HL-60 (cell line): ENCODE measurements around the gene THUMPD3.

Source experiments
- DNase-seq, 2 experiments: peaks; one replicate each; pipeline ENCODE4 v3.0.0-alpha.2; 2010 to 2020; ENCODE audit warnings: low read depth in 1 of 2, low spot score in 1 of 2
- H3K27ac ChIP-seq: fragments of 250-450 bp; sonication (Bioruptor Pico); replicated peaks from 2 replicates; pipeline ENCODE4 v1.5.1; 2020; ENCODE audit warnings: mild to moderate bottlenecking, moderate library complexity
- H3K27me3 ChIP-seq: fragments of 250-450 bp; sonication (Bioruptor Pico); 2 replicates; pipeline ENCODE4 v1.5.1; 2021; ENCODE audit warnings: mild to moderate bottlenecking, moderate library complexity; ENCODE audit not compliant: insufficient read depth, poor library complexity, severe bottlenecking
- H3K4me3 ChIP-seq: replicated peaks from 2 replicates; pipeline ENCODE4 v1.5.1; 2011; ENCODE audit warnings: mild to moderate bottlenecking, control low read depth, low read length; ENCODE audit not compliant: insufficient read depth
- CTCF ChIP-seq: IDR thresholded peaks from one replicate; pipeline ENCODE4 v1.5.1; 2011; ENCODE audit warnings: low read length, control low read depth, inconsistent platforms; ENCODE audit not compliant: insufficient read depth
- GABPA ChIP-seq: IDR thresholded peaks from 2 replicates; pipeline ENCODE4 v1.6.1; 2012; ENCODE audit warnings: low read depth
- POLR2AphosphoS5 ChIP-seq: IDR thresholded peaks from 2 replicates; pipeline ENCODE4 v1.6.1; 2012; ENCODE audit warnings: low read depth
- SPI1 ChIP-seq: IDR thresholded peaks from 2 replicates; pipeline ENCODE4 v1.6.1; 2012; ENCODE audit warnings: low read depth, mild to moderate bottlenecking, borderline replicate concordance
- TF ChIP-seq, protein P1 (sequence below): IDR thresholded peaks from 2 replicates; pipeline ENCODE4 v1.6.1; 2012; ENCODE audit warnings: low read depth; ENCODE audit not compliant: insufficient replicate concordance

The THUMPD3 gene

DNA sequence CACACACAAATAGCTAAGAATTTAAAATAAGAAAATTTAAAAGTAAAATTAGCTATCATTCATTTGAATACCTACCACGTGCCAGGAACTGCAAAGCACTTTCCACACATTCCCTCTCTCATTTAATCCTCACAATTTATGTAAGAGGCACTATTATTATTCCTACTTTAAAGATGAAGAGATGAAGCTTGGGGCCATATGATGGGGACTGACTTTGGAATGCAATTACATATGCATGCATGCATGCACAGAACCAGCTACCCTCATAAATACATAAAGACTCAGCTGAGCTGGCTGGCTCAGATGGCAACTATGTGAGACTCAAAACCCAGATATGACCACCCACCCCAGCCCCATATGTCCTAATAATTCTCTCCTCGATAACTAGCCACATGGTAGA is 31.7 kb upstream of the THUMPD3 start:
- Histone ChIP-seq H3K27me3 (no peaks in the 10 kb centered on the region), H3K27ac (no peak overlapping the region), H3K4me3 (no peak overlapping the region)
- no peak for TF ChIP-seq SPI1
- TF ChIP-seq CTCF = no peak
- DNase-seq = no peak

DNA sequence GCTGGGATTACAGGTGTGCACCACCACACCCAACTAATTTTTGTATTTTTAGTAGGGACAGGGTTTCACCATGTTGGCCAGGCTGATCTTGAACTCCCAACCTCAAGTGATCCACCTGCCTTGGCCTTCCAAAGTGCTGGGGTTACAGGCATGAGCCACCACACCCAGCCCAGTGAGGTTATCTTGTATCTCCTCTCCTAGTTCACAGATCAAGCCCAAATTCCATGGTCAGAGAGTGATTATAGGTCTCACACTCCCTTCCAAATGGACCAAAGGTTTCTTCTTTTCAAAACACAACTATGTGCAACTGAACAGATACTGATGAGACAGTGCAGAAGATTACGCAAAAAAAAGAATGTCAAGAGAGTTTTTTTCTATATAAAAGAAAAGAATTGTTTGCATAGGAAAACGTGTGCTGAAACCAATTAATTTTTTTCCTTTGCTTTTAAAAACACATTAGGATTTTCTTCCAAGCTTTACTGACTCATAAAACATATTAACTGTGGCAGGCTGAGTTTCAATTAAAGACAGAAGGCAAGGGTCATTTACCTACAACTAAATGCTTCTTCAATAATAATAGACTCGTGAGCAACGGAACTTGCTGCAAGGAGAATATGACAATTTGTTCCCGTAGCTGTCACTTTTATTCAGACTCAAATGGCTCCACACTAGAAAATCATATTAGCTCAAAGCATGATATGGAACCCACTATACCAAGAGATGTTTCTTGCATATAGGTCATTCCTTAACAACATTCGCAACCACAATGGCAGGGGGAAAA is 30.4 kb upstream of the THUMPD3 start:
- TF ChIP-seq SPI1 = no peak
- no peak for TF ChIP-seq CTCF
- no peak for TF ChIP-seq GABPA
- TF ChIP-seq POLR2AphosphoS5 = no peak
- TF ChIP-seq, protein P1, sequence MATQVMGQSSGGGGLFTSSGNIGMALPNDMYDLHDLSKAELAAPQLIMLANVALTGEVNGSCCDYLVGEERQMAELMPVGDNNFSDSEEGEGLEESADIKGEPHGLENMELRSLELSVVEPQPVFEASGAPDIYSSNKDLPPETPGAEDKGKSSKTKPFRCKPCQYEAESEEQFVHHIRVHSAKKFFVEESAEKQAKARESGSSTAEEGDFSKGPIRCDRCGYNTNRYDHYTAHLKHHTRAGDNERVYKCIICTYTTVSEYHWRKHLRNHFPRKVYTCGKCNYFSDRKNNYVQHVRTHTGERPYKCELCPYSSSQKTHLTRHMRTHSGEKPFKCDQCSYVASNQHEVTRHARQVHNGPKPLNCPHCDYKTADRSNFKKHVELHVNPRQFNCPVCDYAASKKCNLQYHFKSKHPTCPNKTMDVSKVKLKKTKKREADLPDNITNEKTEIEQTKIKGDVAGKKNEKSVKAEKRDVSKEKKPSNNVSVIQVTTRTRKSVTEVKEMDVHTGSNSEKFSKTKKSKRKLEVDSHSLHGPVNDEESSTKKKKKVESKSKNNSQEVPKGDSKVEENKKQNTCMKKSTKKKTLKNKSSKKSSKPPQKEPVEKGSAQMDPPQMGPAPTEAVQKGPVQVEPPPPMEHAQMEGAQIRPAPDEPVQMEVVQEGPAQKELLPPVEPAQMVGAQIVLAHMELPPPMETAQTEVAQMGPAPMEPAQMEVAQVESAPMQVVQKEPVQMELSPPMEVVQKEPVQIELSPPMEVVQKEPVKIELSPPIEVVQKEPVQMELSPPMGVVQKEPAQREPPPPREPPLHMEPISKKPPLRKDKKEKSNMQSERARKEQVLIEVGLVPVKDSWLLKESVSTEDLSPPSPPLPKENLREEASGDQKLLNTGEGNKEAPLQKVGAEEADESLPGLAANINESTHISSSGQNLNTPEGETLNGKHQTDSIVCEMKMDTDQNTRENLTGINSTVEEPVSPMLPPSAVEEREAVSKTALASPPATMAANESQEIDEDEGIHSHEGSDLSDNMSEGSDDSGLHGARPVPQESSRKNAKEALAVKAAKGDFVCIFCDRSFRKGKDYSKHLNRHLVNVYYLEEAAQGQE = no peak
- DNase-seq = no peak
- Histone ChIP-seq H3K27me3 (no peaks in the 10 kb centered on the region), H3K4me3 (no peak overlapping the region), H3K27ac (no peak overlapping the region)

- DNase-seq = no peak
- Histone ChIP-seq H3K27ac (no peak overlapping the region), H3K4me3 (no peak overlapping the region), H3K27me3 (no peaks in the 10 kb centered on the region)
- TF ChIP-seq POLR2AphosphoS5 (no peak), SPI1 (no peak), GABPA (no peak), CTCF (no peak)
- TF ChIP-seq, protein P1 = no peak
Observed at GRCh38 chr3:9339761-9340471, 22.9 kb upstream of the THUMPD3 start.
